Central memory CD4-positive, alpha-beta T cell (primary cell): ENCODE measurements around the gene CNTNAP2.

ENCODE experiments used
- DNase-seq: peaks from one replicate; pipeline ENCODE4 v3.0.0; 2022

Gene CNTNAP2

DNA sequence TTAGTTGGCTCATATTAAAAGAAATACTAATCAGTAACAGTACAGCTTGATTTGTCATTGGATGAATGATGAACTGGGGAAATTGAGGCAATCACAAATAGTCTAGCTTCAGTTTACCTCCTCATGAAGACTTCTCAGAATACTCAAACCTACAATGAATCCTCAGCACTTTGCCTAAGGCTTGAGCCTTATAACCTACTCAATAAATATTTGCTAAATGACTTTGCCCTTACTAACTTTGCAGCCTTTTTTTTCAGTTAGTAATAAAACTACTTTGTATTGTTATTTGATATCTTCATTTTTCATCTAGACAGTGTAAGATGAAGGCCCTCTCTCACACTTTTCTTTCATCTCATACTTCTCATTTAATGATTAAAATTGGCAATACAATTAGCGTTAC lies 1311.5 kb downstream of the CNTNAP2 start:
- DNase-seq = no peak

DNA sequence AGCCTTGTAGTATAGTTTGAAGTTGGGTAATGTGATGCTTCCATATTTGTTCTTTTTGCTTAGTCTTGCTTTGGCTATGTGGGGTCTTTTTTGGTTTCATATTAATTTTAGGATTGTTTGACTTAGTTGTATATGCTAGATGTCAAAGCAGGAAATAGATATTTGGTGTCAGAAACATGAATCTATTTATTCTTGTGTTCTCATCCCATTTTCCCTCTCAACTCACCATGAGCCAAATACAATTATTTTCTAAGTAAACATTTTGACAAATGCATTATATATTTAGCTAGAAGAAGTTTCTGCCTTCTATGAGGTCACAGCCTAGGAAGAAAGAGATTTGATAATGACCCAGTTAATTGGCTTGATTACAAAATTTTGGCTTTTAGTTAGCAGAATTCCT lies 1313.4 kb downstream of the CNTNAP2 start:
- no peak for DNase-seq

- no peak for DNase-seq
Measured at GRCh38 chr7:147432079-147432478, 1315.5 kb downstream of the CNTNAP2 start.

- no peak for DNase-seq
Measured at GRCh38 chr7:147432576-147432975, 1316.0 kb downstream of the CNTNAP2 start.

GRCh38 chr7:147436718-147437117 lies 1320.1 kb downstream of the CNTNAP2 start:
- DNase-seq = no peak

DNA sequence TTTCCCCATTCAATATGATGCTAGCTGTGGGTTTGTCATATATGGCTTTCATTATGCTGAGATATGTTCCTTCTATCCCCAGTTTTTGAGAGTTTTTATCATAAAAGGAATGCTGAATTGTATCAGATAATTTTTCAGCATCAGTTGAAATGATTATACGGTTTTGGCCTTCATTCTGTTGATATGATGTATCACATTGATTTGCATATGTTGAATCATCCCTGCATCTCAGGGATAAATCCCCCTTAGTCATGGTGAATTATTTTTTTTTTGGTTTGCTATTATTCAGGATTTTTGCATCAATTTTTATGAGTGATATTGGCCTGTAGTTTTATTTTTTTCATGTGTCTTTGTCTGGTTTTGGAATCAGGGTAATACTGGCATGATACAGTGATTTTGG lies 1321.6 kb downstream of the CNTNAP2 start:
- no peak for DNase-seq

- DNase-seq = no peak
Measured at GRCh38 chr7:147443942-147444341, 1327.3 kb downstream of the CNTNAP2 start.

DNA sequence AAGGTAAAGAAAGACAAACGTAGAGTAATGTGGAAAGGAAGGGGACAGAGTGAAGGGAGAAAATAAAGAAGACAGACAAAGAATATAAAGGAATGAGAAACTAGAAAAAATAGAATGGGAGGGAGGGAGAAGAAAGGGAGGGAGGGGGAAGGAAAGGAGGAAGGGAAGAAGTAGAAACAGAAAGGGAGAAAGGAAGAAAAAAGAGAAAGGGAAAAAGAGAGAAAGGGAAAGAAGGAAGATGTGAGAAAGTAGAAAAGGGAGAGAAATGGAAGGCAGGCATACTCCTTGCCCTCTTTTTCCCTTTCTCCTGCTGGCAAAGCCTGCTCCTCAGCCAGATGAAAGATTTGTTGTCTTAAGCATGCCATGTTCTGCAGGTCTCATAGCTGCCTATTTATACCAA lies 1336.2 kb downstream of the CNTNAP2 start:
- DNase-seq = no peak

DNA sequence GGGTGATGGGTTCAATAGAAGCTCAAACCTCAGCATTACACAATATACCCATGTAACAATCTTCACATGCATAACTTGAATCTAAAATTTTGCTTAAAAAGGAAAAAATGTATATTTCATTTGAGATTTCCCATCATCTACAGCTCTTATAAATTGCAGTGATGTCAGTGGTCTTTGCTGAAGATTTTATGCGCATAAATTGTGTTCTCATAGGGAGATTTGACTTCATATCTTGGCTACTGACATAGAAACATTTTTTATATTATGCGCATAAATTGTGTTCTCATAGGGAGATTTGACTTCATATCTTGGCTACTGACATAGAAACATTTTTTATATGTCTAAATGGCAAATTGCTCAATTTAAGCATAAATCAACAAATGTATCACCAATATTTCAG lies 1348.6 kb downstream of the CNTNAP2 start:
- DNase-seq = no peak

- DNase-seq = no peak
Measured at GRCh38 chr7:147472556-147472955, 1356.0 kb downstream of the CNTNAP2 start.

GRCh38 chr7:147474862-147475261 lies 1358.3 kb downstream of the CNTNAP2 start:
- DNase-seq = no peak

GRCh38 chr7:147477526-147477925 lies 1360.9 kb downstream of the CNTNAP2 start:
- no peak for DNase-seq

- DNase-seq = no peak
Measured at GRCh38 chr7:147478796-147479195, 1362.2 kb downstream of the CNTNAP2 start.

DNA sequence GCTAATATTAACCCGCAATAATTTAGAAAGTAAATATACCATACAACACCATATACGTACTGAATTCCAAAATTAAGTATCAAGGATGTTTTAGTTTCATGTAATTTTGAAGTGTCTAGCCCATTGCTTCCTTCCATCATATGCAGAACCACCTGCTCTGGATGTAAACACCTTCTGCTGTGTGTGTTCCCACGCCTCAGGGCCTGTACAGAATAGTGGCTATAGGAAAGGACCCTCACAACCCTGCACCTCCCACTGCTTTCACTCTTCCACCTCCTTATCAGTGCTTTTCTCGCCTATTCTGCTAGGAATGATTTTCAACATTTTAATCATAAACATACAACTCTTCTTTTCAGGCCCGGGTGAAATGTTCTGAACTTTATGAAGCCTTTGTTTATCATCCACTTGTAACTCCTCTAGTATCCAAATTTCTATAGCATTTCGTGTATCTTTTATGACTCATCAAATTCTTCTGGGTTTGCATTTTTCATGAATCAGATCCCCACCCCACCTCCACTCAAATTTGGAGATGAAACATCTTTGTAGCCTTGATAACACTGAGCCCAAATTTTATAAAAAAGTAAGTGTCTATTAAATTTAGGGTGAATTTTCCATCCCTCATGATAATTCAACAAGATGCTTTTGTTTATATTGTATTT lies 1367.2 kb downstream of the CNTNAP2 start:
- DNase-seq = no peak

- no peak for DNase-seq
Measured at GRCh38 chr7:147485660-147486210, 1369.1 kb downstream of the CNTNAP2 start.

GRCh38 chr7:147492606-147493005 lies 1376.0 kb downstream of the CNTNAP2 start:
- no peak for DNase-seq

DNA sequence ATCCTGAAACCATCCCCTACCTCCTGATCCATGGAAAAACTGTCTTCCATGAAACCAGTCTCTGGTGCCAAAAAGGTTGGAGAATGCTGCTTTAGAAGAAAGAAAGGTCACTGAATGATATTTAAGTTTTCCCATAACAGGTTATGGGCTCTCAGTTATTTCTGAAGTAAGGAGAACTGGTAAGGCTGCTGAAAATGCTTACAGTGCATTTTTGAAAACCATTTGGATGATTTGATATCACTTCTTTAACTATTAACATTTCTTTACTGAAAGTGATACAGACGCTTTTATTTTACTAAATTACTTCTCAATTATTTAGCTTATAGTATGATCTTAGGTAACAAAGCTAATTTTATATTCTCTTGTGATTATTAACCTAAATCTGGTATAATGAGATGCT lies 1379.6 kb downstream of the CNTNAP2 start:
- DNase-seq = no peak

DNA sequence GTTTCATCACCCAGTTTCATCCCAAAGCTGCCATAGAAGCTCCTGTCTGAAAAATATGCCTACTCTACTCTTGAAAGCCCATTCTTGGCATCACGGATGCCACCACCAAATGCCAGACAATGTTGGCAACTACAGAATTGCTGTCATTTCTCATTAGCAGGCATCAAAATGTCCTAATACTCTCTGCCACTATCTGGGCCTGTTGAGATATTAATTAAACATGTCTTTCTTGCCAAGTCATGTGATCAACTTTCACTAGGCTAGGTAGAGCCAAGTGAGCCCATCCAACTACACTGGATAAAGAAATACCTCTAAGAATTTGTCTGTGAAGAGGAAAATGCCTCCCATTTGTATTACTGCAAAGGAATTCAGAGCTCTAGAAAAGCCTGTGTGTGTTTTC lies 1380.6 kb downstream of the CNTNAP2 start:
- DNase-seq = no peak

DNA sequence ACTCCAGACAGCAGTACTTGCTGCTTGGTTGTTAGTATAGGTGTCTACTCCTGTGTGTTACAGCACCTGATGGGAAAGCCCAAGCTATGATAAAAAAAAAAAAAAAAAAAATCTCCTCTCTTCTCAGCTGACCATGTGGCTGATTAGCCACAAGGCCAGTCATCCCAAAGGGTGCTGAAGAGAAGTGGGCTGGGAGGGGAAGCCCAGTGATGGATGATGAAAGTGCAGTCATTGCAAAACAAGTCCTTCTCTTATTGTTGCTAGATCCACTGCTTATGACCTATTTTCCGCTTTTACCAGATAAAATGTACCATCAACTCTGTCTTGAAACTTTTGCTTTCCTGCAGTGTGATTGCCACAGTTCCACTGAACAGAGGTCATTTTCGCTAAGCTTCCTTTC lies 1381.5 kb downstream of the CNTNAP2 start:
- no peak for DNase-seq

GRCh38 chr7:147509035-147509501 lies 1392.5 kb downstream of the CNTNAP2 start:
- no peak for DNase-seq

DNA sequence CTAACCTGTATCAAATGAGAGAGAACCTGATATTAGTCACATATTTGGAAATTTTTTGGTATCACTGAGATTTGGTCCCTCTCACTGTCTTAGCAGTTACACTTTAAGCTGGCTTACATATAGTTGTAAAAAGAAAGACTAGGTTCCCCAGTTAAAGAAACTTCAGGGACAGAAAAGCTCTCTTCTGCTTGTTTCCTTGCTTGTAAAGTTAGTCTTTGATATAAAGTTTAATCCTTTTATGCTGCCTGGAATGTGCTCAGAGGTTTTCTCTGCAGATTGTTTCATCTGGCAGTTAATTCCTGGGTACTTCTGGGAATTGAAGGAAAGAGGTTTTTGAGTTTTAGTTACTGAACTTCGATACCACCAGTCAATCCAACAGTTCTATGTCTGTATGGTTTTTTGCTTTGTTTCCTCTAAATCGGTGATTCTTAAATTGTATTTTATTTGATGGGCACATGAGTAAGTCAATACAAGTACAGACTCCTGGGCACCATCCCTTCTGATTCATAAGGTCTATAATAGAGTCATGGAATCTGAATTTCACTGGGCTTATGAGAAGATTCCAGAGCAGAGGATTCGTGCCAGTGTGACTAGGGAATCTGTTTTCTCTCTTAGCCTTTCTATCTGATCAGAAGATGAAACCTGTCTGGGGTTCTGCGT lies 1393.1 kb downstream of the CNTNAP2 start:
- no peak for DNase-seq

DNA sequence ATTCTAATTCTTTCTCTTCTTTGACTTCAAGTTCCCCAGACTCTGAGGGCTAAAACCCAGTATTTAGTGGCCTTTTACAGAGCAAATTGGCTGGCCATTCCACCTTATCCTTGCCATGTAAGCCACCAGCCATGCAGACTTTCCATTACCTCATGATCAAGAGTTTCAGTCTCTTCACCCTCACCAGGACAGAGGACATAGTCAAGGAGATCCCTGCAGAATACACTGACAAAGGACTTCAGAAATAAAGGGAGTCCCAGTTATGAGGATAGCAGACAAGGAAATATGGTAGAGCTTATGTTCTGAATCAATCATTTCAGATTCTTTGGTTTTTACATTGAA lies 1393.6 kb downstream of the CNTNAP2 start:
- DNase-seq = no peak

DNA sequence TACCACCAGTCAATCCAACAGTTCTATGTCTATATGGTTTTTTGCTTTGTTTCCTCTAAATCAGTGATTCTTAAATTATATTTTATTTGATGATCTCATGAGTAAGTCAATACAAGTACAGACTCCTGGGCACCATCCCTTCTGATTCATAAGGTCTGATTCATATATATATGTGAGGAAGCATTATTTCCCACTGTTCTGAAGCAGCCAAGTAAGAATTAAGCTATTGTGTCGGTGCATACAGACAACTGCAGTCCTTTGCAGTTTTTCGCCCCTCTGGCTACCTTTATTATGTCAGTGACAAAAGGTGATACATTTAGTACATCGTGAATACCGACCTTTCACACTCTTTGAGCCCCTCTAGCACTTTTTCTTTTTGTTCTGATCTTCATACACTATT lies 1394.3 kb downstream of the CNTNAP2 start:
- DNase-seq = no peak

DNA sequence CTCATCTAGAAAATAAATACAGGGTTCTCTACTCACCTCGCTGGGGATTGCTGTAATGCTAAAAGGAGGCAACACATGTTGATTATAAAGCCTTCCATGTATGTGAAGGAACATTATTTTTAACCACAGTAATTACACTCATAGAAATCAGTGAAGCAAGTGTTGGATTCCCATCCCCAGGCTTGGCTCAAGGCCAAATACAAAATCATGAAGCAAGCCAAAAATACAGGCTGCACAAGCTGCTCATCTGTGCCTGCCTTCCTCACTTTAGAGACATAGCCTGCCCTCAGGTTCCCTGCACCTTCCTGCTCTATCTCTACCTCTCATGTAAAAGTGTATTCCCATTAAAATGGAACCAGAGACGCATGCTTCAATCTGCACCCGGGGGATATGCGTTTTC lies 1396.8 kb downstream of the CNTNAP2 start:
- DNase-seq = no peak

DNA sequence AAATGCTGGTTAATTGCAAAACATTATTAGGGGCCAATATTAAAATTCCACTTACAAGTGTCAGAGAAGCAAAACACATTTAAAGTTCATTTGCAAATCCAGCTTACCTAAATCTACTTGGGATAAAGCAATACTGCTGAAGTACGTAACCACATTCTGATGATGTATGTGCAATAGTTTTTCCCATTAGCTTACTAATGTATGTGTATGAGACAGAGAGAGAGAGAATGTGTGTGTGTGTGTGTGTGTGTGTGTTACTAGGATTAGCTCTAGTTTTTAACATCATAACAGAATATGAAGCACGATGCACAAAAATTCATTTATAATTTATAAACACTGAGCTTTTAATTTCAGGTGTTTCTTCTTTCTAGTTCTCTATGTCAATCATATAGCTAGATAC lies 1399.8 kb downstream of the CNTNAP2 start:
- no peak for DNase-seq
